Activated naive CD8-positive, alpha-beta T cell treated with anti-CD3 and anti-CD28 coated beads, Interleukin-2, amount 50 U/mL, for 24 hours (primary cell): ENCODE results near the gene DEAF1.
A peak's percentile ranks its signal among the peaks of the same experiment; 100 is the strongest.

Experiments used
- ATAC-seq: fragments of 150-1000 bp; cut with Tn5 transposase; one replicate; pipeline ENCODE4 v1.10.0; 2021
- DNase-seq: peaks from one replicate; pipeline ENCODE4 v3.0.0; 2021
- H3K27ac Mint-ChIP-seq: one replicate; pipeline ENCODE4 v1.8.0; 2021; ENCODE audit warnings: mild to moderate bottlenecking, mixed read lengths
- H3K27me3 Mint-ChIP-seq: one replicate; pipeline ENCODE4 v1.8.0; 2021; ENCODE audit warnings: mixed read lengths
- H3K36me3 Mint-ChIP-seq: one replicate; pipeline ENCODE4 v1.8.0; 2021; ENCODE audit warnings: low read depth, mixed read lengths
- H3K4me1 Mint-ChIP-seq: one replicate; pipeline ENCODE4 v1.8.0; 2021; ENCODE audit warnings: mixed read lengths
- H3K4me3 Mint-ChIP-seq: one replicate; pipeline ENCODE4 v1.8.0; 2021; ENCODE audit warnings: mild to moderate bottlenecking, moderate library complexity, mixed read lengths
- H3K9me3 Mint-ChIP-seq: one replicate; pipeline ENCODE4 v1.8.0; 2021; ENCODE audit warnings: mixed read lengths

DEAF1 gene

GRCh38 chr11:724778-725386 is 29.9 kb upstream of the DEAF1 start:
- no peak overlapping the region for H3K27ac Mint-ChIP-seq
- H3K27me3 Mint-ChIP-seq: peaks cover 18% of the 10 kb centered on the region
- ATAC-seq: no peak

DNA sequence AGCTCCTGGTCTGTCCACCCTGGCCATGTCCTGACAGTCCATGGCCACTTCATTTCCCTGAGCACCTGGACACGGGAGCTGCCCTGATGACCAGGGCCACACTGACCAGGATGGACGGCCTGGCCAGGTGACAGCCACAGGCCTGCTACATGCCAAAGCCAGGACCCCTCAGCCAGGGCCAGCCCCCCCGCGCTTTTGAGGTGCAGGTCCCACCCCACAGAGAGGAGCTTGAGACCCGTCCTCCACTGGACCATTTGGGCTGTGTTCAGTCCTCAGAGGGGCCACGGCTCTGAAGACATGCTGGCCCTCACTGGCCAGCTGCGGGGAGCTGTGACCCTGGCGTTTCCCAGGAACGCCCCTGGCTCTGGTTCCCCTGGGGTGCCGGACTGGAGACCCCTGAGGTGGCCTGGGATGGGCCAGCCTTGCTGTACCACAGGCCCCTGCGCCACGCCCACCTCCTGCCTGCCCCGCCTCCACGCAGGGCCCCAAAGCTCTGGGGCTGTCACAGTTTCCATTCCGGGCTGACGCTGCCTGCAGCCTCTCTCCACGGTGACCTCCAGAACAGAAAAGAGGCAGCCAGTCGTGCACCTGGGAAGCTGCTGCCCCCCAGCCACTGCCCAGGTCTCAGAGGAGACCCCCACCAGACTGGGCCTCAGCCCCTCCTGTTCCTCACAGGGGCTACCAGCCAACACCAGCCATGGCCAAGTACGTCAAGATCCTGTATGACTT is 29.2 kb upstream of the DEAF1 start:
- Mint-ChIP-seq H3K27me3 (peaks cover 25% of the 10 kb centered on the region), H3K4me1 (peaks cover 23% of the 10 kb centered on the region), H3K36me3 (no peaks in the 10 kb centered on the region), H3K27ac (no peak overlapping the region), H3K9me3 (no peaks in the 10 kb centered on the region), H3K4me3 (no peak overlapping the region)
- DNase-seq (peak; percentile 45), ATAC-seq (no peak)

More at GRCh38 chr11:724778-725386, 29.9 kb upstream of the DEAF1 start:
- no peak overlapping the region for H3K4me3 Mint-ChIP-seq
- H3K9me3 Mint-ChIP-seq: no peaks in the 10 kb centered on the region
- peaks cover 23% of the 10 kb centered on the region for H3K4me1 Mint-ChIP-seq
- no peak for DNase-seq
- H3K36me3 Mint-ChIP-seq: no peaks in the 10 kb centered on the region

DNA sequence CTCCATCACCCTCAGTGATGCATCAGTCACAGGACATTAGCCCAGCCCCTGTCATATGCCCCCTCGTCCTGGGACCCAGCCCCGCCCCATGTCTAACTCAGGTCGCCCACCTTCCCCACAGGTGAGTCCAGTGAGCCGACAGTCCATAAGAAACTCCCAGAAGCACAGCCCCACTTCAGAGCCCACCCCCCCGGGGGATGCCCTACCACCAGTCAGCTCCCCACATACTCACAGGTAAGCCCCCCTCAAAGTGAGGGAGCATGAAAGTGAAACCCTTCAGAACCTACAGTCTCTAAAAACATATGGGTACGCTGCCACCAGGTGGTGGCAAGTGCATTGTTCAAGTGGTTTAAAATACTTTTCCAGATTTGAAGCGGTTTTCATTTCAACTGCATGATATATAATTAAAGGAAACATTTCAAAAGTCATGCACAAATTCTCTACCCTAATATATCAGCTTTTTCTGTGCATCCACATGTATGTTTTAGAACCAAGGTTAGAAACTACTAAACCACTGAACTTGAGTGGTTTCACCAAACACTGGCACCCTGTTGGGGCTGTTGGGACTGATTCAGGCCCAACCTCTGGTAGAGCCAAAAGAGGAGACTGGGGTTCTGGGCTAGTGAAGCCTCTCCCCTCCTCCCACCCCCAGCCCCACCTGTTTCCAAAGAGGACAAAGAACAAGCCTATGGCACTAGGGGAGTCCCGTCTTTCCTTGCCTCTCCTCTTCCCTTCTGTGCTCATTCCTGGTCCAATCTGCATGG is 28.3 kb upstream of the DEAF1 start:
- Mint-ChIP-seq H3K9me3 (no peaks in the 10 kb centered on the region), H3K4me1 (peaks cover 23% of the 10 kb centered on the region), H3K4me3 (no peak overlapping the region), H3K27ac (no peak overlapping the region), H3K27me3 (peaks cover 26% of the 10 kb centered on the region), H3K36me3 (no peaks in the 10 kb centered on the region)
- no peak for ATAC-seq
- peak; percentile 56 for DNase-seq

DNA sequence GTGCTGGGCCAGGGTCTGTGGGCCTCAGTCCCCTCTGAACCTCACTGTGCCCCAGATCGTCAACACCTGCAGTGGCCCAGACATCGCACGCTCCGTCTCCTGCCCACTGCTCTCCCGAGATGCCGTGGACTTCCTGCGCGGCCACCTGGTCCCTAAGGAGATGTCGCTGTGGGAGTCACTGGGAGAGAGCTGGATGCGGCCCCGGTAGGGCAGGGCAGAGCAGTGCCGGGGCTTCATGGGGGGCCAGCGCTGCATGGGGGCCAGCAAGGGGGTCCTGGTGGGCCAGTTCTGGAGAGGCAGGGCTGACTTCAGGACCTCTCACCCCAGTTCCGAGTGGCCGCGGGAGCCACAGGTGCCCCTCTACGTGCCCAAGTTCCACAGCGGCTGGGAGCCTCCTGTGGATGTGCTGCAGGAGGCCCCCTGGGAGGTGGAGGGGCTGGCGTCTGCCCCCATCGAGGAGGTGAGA is 27.4 kb upstream of the DEAF1 start:
- Mint-ChIP-seq H3K4me3 (no peak overlapping the region), H3K9me3 (no peaks in the 10 kb centered on the region), H3K4me1 (peaks cover 23% of the 10 kb centered on the region), H3K27ac (no peak overlapping the region), H3K27me3 (peaks cover 27% of the 10 kb centered on the region), H3K36me3 (no peaks in the 10 kb centered on the region)
- DNase-seq: no peak
- no peak for ATAC-seq

- peak; percentile 25 for ATAC-seq
- no peak overlapping the region for H3K4me3 Mint-ChIP-seq
- DNase-seq: peak; percentile 56
- H3K36me3 Mint-ChIP-seq: no peaks in the 10 kb centered on the region
- peaks cover 28% of the 10 kb centered on the region for H3K27me3 Mint-ChIP-seq
- no peak overlapping the region for H3K27ac Mint-ChIP-seq
- H3K9me3 Mint-ChIP-seq: no peaks in the 10 kb centered on the region
- H3K4me1 Mint-ChIP-seq: peaks cover 22% of the 10 kb centered on the region
Measured at GRCh38 chr11:721741-722345, 26.8 kb upstream of the DEAF1 start.

DNA sequence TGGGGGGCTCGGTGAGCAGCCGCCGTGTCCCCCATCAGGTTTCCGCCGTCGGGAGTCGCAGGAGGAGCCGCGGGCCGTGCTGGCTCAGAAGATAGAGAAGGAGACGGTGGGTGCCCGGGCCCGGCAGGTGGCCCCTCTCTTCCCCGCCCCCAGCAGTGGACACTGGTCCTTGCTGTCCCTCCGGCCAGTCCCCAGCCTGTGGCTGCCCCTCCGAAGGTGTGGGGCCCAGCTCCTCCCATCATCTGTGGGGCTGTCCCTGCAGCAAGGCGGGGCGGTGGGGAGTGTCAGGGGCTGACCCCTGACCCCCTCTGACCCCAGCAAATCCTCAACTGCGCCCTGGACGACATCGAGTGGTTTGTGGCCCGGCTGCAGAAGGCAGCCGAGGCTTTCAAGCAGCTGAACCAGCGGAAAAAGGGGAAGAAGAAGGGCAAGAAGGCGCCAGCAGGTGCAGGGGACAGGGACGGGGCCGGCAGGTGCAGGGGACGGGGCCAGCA is 26.3 kb upstream of the DEAF1 start:
- ATAC-seq (no peak), DNase-seq (no peak)
- Mint-ChIP-seq H3K36me3 (no peaks in the 10 kb centered on the region), H3K4me3 (no peak overlapping the region), H3K27ac (no peak overlapping the region), H3K27me3 (peaks cover 28% of the 10 kb centered on the region), H3K9me3 (no peaks in the 10 kb centered on the region), H3K4me1 (peaks cover 20% of the 10 kb centered on the region)

GRCh38 chr11:720642-721246 is 25.7 kb upstream of the DEAF1 start:
- ATAC-seq (peak; percentile 39), DNase-seq (peak; percentile 64)
- Mint-ChIP-seq H3K9me3 (no peaks in the 10 kb centered on the region), H3K27ac (no peak overlapping the region), H3K4me3 (no peak overlapping the region), H3K27me3 (peaks cover 28% of the 10 kb centered on the region), H3K4me1 (peaks cover 19% of the 10 kb centered on the region), H3K36me3 (no peaks in the 10 kb centered on the region)

GRCh38 chr11:720017-720641 is 25.1 kb upstream of the DEAF1 start:
- Mint-ChIP-seq H3K4me3 (no peak overlapping the region), H3K36me3 (peaks cover 1% of the 10 kb centered on the region), H3K27ac (no peak overlapping the region), H3K27me3 (peaks cover 30% of the 10 kb centered on the region), H3K9me3 (no peaks in the 10 kb centered on the region), H3K4me1 (peaks cover 17% of the 10 kb centered on the region)
- ATAC-seq: no peak
- no peak for DNase-seq

DNA sequence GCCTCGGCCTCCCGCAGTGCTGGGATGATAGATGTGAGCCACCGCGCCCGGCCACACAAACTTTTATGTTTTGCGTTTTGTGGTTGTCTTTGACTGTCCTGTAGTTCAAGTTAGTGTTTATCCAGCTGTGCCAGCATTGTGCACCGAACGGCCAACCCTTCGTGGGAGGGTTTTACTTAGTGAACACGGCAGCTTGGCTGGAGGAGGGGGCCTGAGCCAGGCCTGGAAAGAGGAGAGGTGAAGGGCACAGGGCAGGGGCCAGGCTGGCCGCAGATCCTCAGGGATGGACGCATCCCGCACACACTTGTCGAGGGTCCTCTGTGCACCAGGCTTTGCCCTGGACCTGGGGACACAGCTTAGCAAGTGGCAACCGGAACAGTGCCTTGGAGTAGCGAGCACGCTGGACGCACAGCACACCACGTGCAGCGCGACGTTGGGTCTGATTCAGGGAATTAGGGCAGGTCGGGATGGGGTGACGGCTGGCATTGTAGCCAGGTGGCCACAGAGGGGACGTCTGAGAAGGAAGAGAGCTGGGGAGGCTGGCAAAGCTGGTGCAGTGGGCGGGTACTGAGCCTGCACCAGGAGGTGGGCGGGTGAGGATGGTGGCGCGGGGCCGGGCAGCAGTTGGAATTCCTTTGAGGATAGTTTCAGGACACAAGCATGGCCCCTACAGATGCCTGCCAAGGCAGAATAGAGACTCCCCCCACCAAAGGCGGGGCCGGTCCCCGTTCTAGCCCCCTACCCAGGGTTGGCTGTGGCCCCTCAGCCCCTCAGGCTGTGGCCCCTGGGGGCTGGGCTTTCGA is 24.4 kb upstream of the DEAF1 start:
- Mint-ChIP-seq H3K36me3 (peaks cover 1% of the 10 kb centered on the region), H3K4me3 (peak overlapping the region; percentile 34), H3K27me3 (peaks cover 31% of the 10 kb centered on the region), H3K9me3 (no peaks in the 10 kb centered on the region), H3K4me1 (peaks cover 13% of the 10 kb centered on the region), H3K27ac (no peak overlapping the region)
- ATAC-seq (no peak), DNase-seq (no peak)

- peaks cover 2% of the 10 kb centered on the region for H3K4me1 Mint-ChIP-seq
- H3K9me3 Mint-ChIP-seq: no peaks in the 10 kb centered on the region
- no peak overlapping the region for H3K27ac Mint-ChIP-seq
- DNase-seq (no peak), ATAC-seq (no peak)
- no peak overlapping the region for H3K4me3 Mint-ChIP-seq
- peaks cover 1% of the 10 kb centered on the region for H3K36me3 Mint-ChIP-seq
- peaks cover 23% of the 10 kb centered on the region for H3K27me3 Mint-ChIP-seq
Measured at GRCh38 chr11:714436-714835, 19.4 kb upstream of the DEAF1 start.

- no peak for ATAC-seq
- no peaks in the 10 kb centered on the region for H3K9me3 Mint-ChIP-seq
- no peaks in the 10 kb centered on the region for H3K36me3 Mint-ChIP-seq
- no peak overlapping the region for H3K4me3 Mint-ChIP-seq
- H3K4me1 Mint-ChIP-seq: peaks cover 6% of the 10 kb centered on the region
- no peak overlapping the region for H3K27ac Mint-ChIP-seq
- peaks cover 24% of the 10 kb centered on the region for H3K27me3 Mint-ChIP-seq
- no peak for DNase-seq
Measured at GRCh38 chr11:709109-709997, 14.3 kb upstream of the DEAF1 start.

GRCh38 chr11:708511-708910 is 13.5 kb upstream of the DEAF1 start:
- DNase-seq (no peak), ATAC-seq (no peak)
- H3K9me3 Mint-ChIP-seq: no peaks in the 10 kb centered on the region
- H3K4me1 Mint-ChIP-seq: peaks cover 6% of the 10 kb centered on the region
- H3K27me3 Mint-ChIP-seq: peaks cover 24% of the 10 kb centered on the region
- no peaks in the 10 kb centered on the region for H3K36me3 Mint-ChIP-seq
- no peak overlapping the region for H3K27ac Mint-ChIP-seq
- no peak overlapping the region for H3K4me3 Mint-ChIP-seq
